Stimulated activated CD4-positive, alpha-beta T cell treated with anti-CD3 and anti-CD28 coated beads, Interleukin-2, amount 100 ng/mL, for 48 hours (primary cell): ENCODE measurements around the gene FSIP1.

Experiments used
- DNase-seq, 2 donors: peaks; one replicate each; pipeline ENCODE4 v3.0.0-alpha.2; 2020

The FSIP1 gene

GRCh38 chr15:39641191-39641889 lies 141.3 kb downstream of the FSIP1 start:
- no peak for DNase-seq

- no peak for DNase-seq
Measured at GRCh38 chr15:39640665-39641064, 142.0 kb downstream of the FSIP1 start.

- no peak for DNase-seq
Measured at GRCh38 chr15:39639037-39639436, 143.6 kb downstream of the FSIP1 start.

- DNase-seq, result no peak
Measured at GRCh38 chr15:39638041-39638440, 144.6 kb downstream of the FSIP1 start.

GRCh38 chr15:39631357-39631756 lies 151.3 kb downstream of the FSIP1 start:
- no peak for DNase-seq

- no peak for DNase-seq
Measured at GRCh38 chr15:39629906-39630305, 152.7 kb downstream of the FSIP1 start.

GRCh38 chr15:39629371-39629770 lies 153.3 kb downstream of the FSIP1 start:
- peak in 1 of 2 donors; percentile 42 for DNase-seq

- no peak for DNase-seq
Measured at GRCh38 chr15:39628546-39629257, 153.9 kb downstream of the FSIP1 start.

- DNase-seq, result no peak
Measured at GRCh38 chr15:39628144-39628508, 154.5 kb downstream of the FSIP1 start.

GRCh38 chr15:39627451-39628143 lies 155.0 kb downstream of the FSIP1 start:
- no peak for DNase-seq

GRCh38 chr15:39625856-39626255 lies 156.8 kb downstream of the FSIP1 start:
- DNase-seq, result no peak

GRCh38 chr15:39625451-39625850 lies 157.2 kb downstream of the FSIP1 start:
- DNase-seq, result no peak

GRCh38 chr15:39624806-39625205 lies 157.8 kb downstream of the FSIP1 start:
- DNase-seq, result peak in 1 of 2 donors; percentile 27

- DNase-seq, result no peak
Measured at GRCh38 chr15:39623529-39623931, 159.1 kb downstream of the FSIP1 start.

GRCh38 chr15:39622660-39623516 lies 159.8 kb downstream of the FSIP1 start:
- DNase-seq, result no peak

- DNase-seq, result no peak
Measured at GRCh38 chr15:39621976-39622375, 160.7 kb downstream of the FSIP1 start.

- DNase-seq, result no peak
Measured at GRCh38 chr15:39621210-39621609, 161.4 kb downstream of the FSIP1 start.

- DNase-seq, result no peak
Measured at GRCh38 chr15:39618063-39618823, 164.4 kb downstream of the FSIP1 start.

GRCh38 chr15:39616731-39617455 lies 165.7 kb downstream of the FSIP1 start:
- DNase-seq, result no peak

GRCh38 chr15:39613861-39614260 lies 168.8 kb downstream of the FSIP1 start:
- no peak for DNase-seq

GRCh38 chr15:39613271-39613670 lies 169.4 kb downstream of the FSIP1 start:
- no peak for DNase-seq

GRCh38 chr15:39610665-39611064 lies 172.0 kb downstream of the FSIP1 start:
- DNase-seq, result no peak
